H1 (cell line): ENCODE data around the gene CTNS. TPM values are rescaled to one million over a fixed set of nuclear protein-coding genes. Genes with fewer than 3 reads are reported as not detected.

Source experiments
- CTCF ChIA-PET: fragments of 300-600 bp; sonication (Branson Sonifier 250); formaldehyde crosslinking; loops from one replicate; lab custom pipeline; 2021; ENCODE audit not compliant: partially characterized antibody; lab: Charles Lee
- POLR2A ChIA-PET: fragments of 300-600 bp; sonication (Branson Sonifier 250); formaldehyde crosslinking; loops from one replicate; lab custom pipeline; 2021; ENCODE audit warnings: inconsistent platforms; ENCODE audit not compliant: partially characterized antibody; lab: Charles Lee
- DNase-seq, 2 experiments: peaks; one replicate each; pipeline versions ENCODE4 v3.0.0 to v3.0.0-alpha.2; 2010 to 2022; ENCODE audit warnings: low spot score in 2 of 2, low read depth in 1 of 2, mixed read lengths in 1 of 2
- FAIRE-seq: peaks from 2 replicates; lab custom pipeline; 2011; peaks lifted over from hg19 to GRCh38; lab: Jason Lieb, UNC
- H2AFZ ChIP-seq: 2 replicates; pipeline ENCODE4 v1.8.1; 2012; ENCODE audit warnings: low read length, inconsistent platforms
- H2AK5ac ChIP-seq: 2 replicates; pipeline ENCODE4 v1.6.1; 2013; ENCODE audit warnings: low read depth, low read length
- H2BK120ac ChIP-seq: replicated peaks from 2 replicates; pipeline ENCODE3; 2013; ENCODE audit warnings: low read depth, low read length, inconsistent platforms
- H2BK12ac ChIP-seq: 2 replicates; pipeline ENCODE4 v1.6.1; 2013; ENCODE audit warnings: low read depth, low read length
- H2BK15ac ChIP-seq: 2 replicates; pipeline ENCODE4 v1.6.1; 2013; ENCODE audit warnings: low read length
- H2BK20ac ChIP-seq: 2 replicates; pipeline ENCODE4 v1.6.1; 2013; ENCODE audit warnings: low read length
- H2BK5ac ChIP-seq: 2 replicates; pipeline ENCODE4 v1.6.1; 2013; ENCODE audit warnings: low read depth, low read length
- H3K14ac ChIP-seq: 2 replicates; pipeline ENCODE4 v1.6.1; 2013; ENCODE audit warnings: inconsistent platforms; ENCODE audit not compliant: insufficient read length
- H3K18ac ChIP-seq: 2 replicates; pipeline ENCODE4 v1.6.1; 2013; ENCODE audit warnings: low read length; ENCODE audit errors: extremely low read depth
- H3K23ac ChIP-seq: 2 replicates; pipeline ENCODE4 v1.6.1; 2013; ENCODE audit warnings: inconsistent platforms; ENCODE audit not compliant: insufficient read length
- H3K23me2 ChIP-seq: 2 replicates; pipeline ENCODE4 v1.6.1; 2013; ENCODE audit warnings: low read depth, low read length
- H3K27ac ChIP-seq: 2 replicates; pipeline ENCODE4 v1.6.1; 2011; ENCODE audit warnings: low read depth, low read length, inconsistent platforms
- H3K27me3 ChIP-seq, 4 experiments: replicated peaks in 1 of 4; 1 replicate in 1 of 4; 2 replicates in 3 of 4; pipeline versions ENCODE4 v1.6.1 to v1.8.1; 2011 to 2013; ENCODE audit warnings: low read length in 3 of 4, mild to moderate bottlenecking in 3 of 4, inconsistent platforms in 2 of 4, mixed read lengths in 2 of 4, moderate library complexity in 1 of 4; ENCODE audit not compliant: control insufficient read depth in 3 of 4, insufficient read depth in 3 of 4; ENCODE audit errors: extremely low read depth in 1 of 4
- H3K36me3 ChIP-seq, 4 experiments: 2 replicates each; pipeline versions ENCODE4 v1.6.1 to v1.8.1; 2011 to 2013; ENCODE audit warnings: mild to moderate bottlenecking in 4 of 4, low read length in 3 of 4, moderate library complexity in 2 of 4, control low read depth in 1 of 4, inconsistent platforms in 1 of 4; ENCODE audit not compliant: insufficient read depth in 4 of 4, control insufficient read depth in 2 of 4
- H3K4ac ChIP-seq: replicated peaks from 2 replicates; pipeline ENCODE3; 2013; ENCODE audit warnings: low read length, low read depth, mixed read lengths, inconsistent platforms; ENCODE audit not compliant: insufficient read length
- H3K4me1 ChIP-seq, 4 experiments: replicated peaks in 1 of 4; 1 replicate in 1 of 4; 2 replicates in 3 of 4; pipeline versions ENCODE4 v1.6.1 to v1.8.1; 2011 to 2013; ENCODE audit warnings: low read length in 3 of 4, inconsistent platforms in 2 of 4, mixed read lengths in 1 of 4; ENCODE audit not compliant: insufficient read depth in 4 of 4, control insufficient read depth in 3 of 4
- H3K4me2 ChIP-seq, 2 experiments: 2 replicates each; pipeline versions ENCODE4 v1.6.1 to v1.8.1; 2011 to 2013; ENCODE audit warnings: low read depth in 2 of 2, low read length in 2 of 2, control low read depth in 1 of 2, inconsistent platforms in 1 of 2, mild to moderate bottlenecking in 1 of 2; ENCODE audit not compliant: insufficient read depth in 1 of 2
- H3K4me3 ChIP-seq, 4 experiments: fragments of 200-600, 300-600 bp in 1 of 4; sonication (generic), shearing (Covaris generic), sonication (Bioruptor Twin) in 1 of 4; 2 replicates each; pipeline versions ENCODE4 v1.5.1 to v1.8.1; 2011 to 2016; ENCODE audit warnings: low read length in 4 of 4, low read depth in 3 of 4, control low read depth in 2 of 4, inconsistent platforms in 2 of 4, mild to moderate bottlenecking in 2 of 4, mixed read lengths in 1 of 4, moderate library complexity in 1 of 4; ENCODE audit not compliant: insufficient read depth in 2 of 4; ENCODE audit errors: extremely low read depth in 1 of 4
- H3K56ac ChIP-seq: replicated peaks from 2 replicates; pipeline ENCODE3; 2013; ENCODE audit warnings: low read depth, mild to moderate bottlenecking, mixed read lengths, low read length, inconsistent platforms; ENCODE audit not compliant: insufficient read length
- H3K79me1 ChIP-seq: 2 replicates; pipeline ENCODE4 v1.6.1; 2013; ENCODE audit warnings: low read depth, low read length, control low read depth
- H3K79me2 ChIP-seq, 2 experiments: 2 replicates each; pipeline versions ENCODE4 v1.6.1 to v1.8.1; 2012 to 2013; ENCODE audit warnings: low read length in 2 of 2, mild to moderate bottlenecking in 2 of 2, inconsistent platforms in 1 of 2; ENCODE audit not compliant: insufficient read depth in 2 of 2, control insufficient read depth in 1 of 2
- H3K9ac ChIP-seq, 4 experiments: replicated peaks in 1 of 4; 1 replicate in 1 of 4; 2 replicates in 3 of 4; pipeline versions ENCODE4 v1.6.1 to v1.8.1; 2011 to 2013; ENCODE audit warnings: low read depth in 3 of 4, low read length in 3 of 4, control low read depth in 2 of 4, mild to moderate bottlenecking in 2 of 4, moderate library complexity in 2 of 4, inconsistent platforms in 1 of 4; ENCODE audit errors: extremely low read depth in 1 of 4
- H3K9me3 ChIP-seq, 2 experiments: 2 replicates each; pipeline versions ENCODE4 v1.6.1 to v1.8.1; 2012 to 2013; ENCODE audit warnings: mild to moderate bottlenecking in 2 of 2, moderate library complexity in 2 of 2, control low read depth in 1 of 2, inconsistent platforms in 1 of 2, low read depth in 1 of 2, low read length in 1 of 2, mixed read lengths in 1 of 2; ENCODE audit not compliant: insufficient read depth in 2 of 2
- H4K20me1 ChIP-seq, 2 experiments: replicated peaks in 1 of 2; 2 replicates each; pipeline versions ENCODE3 to v1.8.1; 2011 to 2013; ENCODE audit warnings: inconsistent platforms in 2 of 2, low read length in 2 of 2, mild to moderate bottlenecking in 1 of 2; ENCODE audit not compliant: insufficient read depth in 2 of 2, control insufficient read depth in 1 of 2
- H4K5ac ChIP-seq: 2 replicates; pipeline ENCODE4 v1.6.1; 2013; ENCODE audit warnings: low read length, low read depth, mixed read lengths, inconsistent platforms; ENCODE audit not compliant: insufficient read length
- H4K8ac ChIP-seq: 2 replicates; pipeline ENCODE4 v1.8.0; 2013; ENCODE audit warnings: mild to moderate bottlenecking, moderate library complexity, low read length, inconsistent platforms; ENCODE audit not compliant: insufficient read depth; ENCODE audit errors: extremely low read depth
- H4K91ac ChIP-seq: replicated peaks from 2 replicates; pipeline ENCODE3; 2013; ENCODE audit warnings: low read length, mixed read lengths, inconsistent platforms; ENCODE audit not compliant: insufficient read length
- CBX5 ChIP-seq: fragments of 300-800, 300-1000 bp; sonication (generic); IDR thresholded peaks from 2 replicates; pipeline ENCODE4 v1.7.1; 2016; ENCODE audit warnings: antibody characterized with exemption, low read length, low read depth
- FOSL1 ChIP-seq: IDR thresholded peaks from 2 replicates; pipeline ENCODE4 v1.6.1; 2011; ENCODE audit warnings: mild to moderate bottlenecking, low read depth, low read length, moderate library complexity; ENCODE audit not compliant: insufficient read depth
- WGBS, 2 experiments: shearing (Covaris generic) in 1 of 2; methylation state at CpG; one replicate each; pipeline versions ENCODE4 v1.1.6 to v1.1.7; 2013 to 2015; ENCODE audit warnings: low lambda C conversion rate in 2 of 2, mixed read lengths in 2 of 2, inconsistent platforms in 1 of 2, low coverage in 1 of 2, missing lambda C conversion rate in 1 of 2; ENCODE audit not compliant: insufficient replicate concordance in 2 of 2, insufficient coverage in 1 of 2, insufficient read length in 1 of 2; ENCODE audit errors: extremely low coverage in 1 of 2, missing lambda C conversion rate in 1 of 2; 5-methylcytosine and 5-hydroxymethylcytosine counted together
- polyA plus RNA-seq, 7 experiments: library from polyadenylated mRNA; depleted of rRNA in 3 of 7; stranded (reverse) in 5 of 7; unstranded in 2 of 7; fragments of >200 nt in 5 of 7; fragments of 200-250 nt in 2 of 7; gene quantifications; 1 replicate in 5 of 7; 2 replicates in 1 of 7; 4 replicates in 1 of 7; pipeline versions ENCODE4 v1.2.1 to v1.2.3, GENCODE V29; 2011 to 2013; ENCODE audit warnings: missing spikeins in 2 of 7, mixed read lengths in 2 of 7
- total RNA-seq: library from RNA; stranded (reverse); fragmentation: NEBNext Ultra II Directional; extraction: Animal tissue kit (Norgen Biotek cat#: 25700); gene quantifications from 2 replicates; pipeline ENCODE4 v1.2.1, GENCODE V29; 2021

Gene CTNS
- total and polyA plus RNA-seq, 2 of the 8 experiments (the other 6 are each of a cell fraction or from before 2014, with no cell fraction given): 11.6 to 12.9 TPM

DNA sequence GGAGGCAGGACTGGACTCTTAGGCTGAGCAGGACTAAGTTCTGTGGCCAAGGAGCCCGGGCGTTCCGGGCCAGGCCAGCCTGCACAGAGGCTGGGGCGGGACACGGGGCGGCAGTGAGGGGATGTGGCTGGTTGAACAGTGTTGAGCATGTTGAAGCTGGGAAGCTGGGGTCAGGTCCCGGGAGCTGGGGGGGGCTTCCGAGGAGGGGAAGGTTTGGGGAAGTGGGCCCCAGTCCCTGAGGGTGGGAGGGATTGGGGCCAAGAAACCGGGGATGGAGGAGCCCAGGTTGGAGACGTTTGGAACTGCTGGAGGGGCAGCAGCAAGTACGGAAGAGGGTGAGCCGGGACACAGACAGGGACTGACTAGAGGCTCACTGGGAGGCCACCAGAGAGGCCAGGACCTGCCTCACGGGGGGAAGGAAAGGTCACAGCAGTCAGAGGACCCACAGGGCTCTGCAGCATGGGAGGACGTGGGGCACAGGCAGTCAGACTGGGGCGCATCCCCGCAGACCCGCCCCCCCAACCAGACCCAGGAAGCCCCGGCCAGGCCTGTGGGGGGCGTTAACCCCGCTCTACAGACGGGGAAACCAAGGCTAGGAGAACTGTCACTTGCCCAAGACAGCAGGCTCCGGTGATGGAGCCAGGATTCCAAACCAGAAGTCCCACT is 22.4 kb downstream of the CTNS start:
- CTCF ChIA-PET: interaction anchor here (4.2 kb wide), 1 partner anchor 11 kb away, joined by 20 read pairs; no protein-coding TSS in a partner anchor
- DNase-seq: no peak

More for the DNA sequence above, 22.4 kb downstream of the CTNS start:
- no peak overlapping the region for H2BK120ac ChIP-seq
- no peak overlapping the region for H3K56ac ChIP-seq
- no peak overlapping the region for H3K4me3 ChIP-seq
- no peaks in the 10 kb centered on the region for H3K27me3 ChIP-seq
- no peaks in the 10 kb centered on the region for H3K9me3 ChIP-seq
- H3K79me1 ChIP-seq: no peaks in the 10 kb centered on the region; the same call in 1 of the 2 replicates
- no peak overlapping the region for H2BK5ac ChIP-seq
- no peak overlapping the region for H2AK5ac ChIP-seq
- TF ChIP-seq FOSL1: no peak
- TF ChIP-seq CBX5: no peak
- FAIRE-seq: no peak
- H3K27ac ChIP-seq: no peak overlapping the region
- H4K5ac ChIP-seq: no peak overlapping the region
- H3K18ac ChIP-seq: no peak overlapping the region
- peaks cover 4 to 6% of the 10 kb centered on the region in 2 experiments for H4K20me1 ChIP-seq
- H3K79me2 ChIP-seq: no peaks in the 10 kb centered on the region
- no peak overlapping the region for H3K4ac ChIP-seq
- H2BK15ac ChIP-seq: no peak overlapping the region
- H3K36me3 ChIP-seq: peaks cover 0 to 6% (median 2%) of the 10 kb centered on the region in 4 experiments; a peak in 4 of 8 replicates
- no peak overlapping the region for H3K14ac ChIP-seq
- H3K4me1 ChIP-seq: peaks cover 0 to 3% (median 1%) of the 10 kb centered on the region in 4 experiments; a peak in 3 of 7 replicates
- 89% methylated on average over 18 of the region's 22 CpGs; no CpG with 5 or more reads in 1 of the 2 experiments for WGBS, 2 experiments
- H3K9ac ChIP-seq: no peak overlapping the region
- POLR2A ChIA-PET: interaction anchor here (1.3 to 18.4 kb wide), 3 partner anchors 5 to 22 kb away, joined by 5 to 194 read pairs (median 194); partner anchors contain the start of genes CTNS, EMC6, SHPK and TAX1BP3
- no peak overlapping the region for H3K4me2 ChIP-seq
- no peak overlapping the region for H3K23ac ChIP-seq
- H2BK12ac ChIP-seq: no peak overlapping the region
- no peak overlapping the region for H2BK20ac ChIP-seq
- no peak overlapping the region for H2AFZ ChIP-seq
- no peaks in the 10 kb centered on the region; the same call in 1 of the 2 replicates for H3K23me2 ChIP-seq
- no peak overlapping the region; the same call in 1 of the 2 replicates for H4K8ac ChIP-seq
- H4K91ac ChIP-seq: no peak overlapping the region
